Measurements from ENCODE around the gene GRAMD2B. TPM values are rescaled to one million over a fixed set of nuclear protein-coding genes. Genes with fewer than 3 reads are reported as not detected.

The GRAMD2B gene
- total RNA-seq, 1 experiment from 2014 or later: 0.52 TPM

DNA sequence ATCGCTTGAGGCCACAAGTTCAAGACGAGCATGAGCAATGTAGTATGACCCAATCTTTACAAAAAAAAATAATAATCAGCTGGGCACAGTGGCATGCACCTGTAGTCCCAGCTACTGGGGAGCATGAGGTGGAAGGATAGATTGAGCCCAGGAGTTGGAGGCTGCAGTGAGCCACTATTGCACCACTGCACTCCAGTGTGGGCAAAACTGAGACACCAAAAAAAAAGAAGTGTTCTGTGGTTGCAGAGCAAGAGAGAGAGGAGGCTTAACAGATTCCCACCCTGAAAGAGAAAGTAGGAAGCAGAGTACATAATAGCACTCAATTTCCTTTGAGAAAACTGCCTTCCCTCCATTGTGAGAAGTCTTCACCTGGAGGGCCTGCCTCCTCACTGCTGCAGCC is 119.2 kb downstream of the GRAMD2B start:
- DNase-seq (ENCODE audit: low spot score): no peak

- no peak for DNase-seq (ENCODE audit: low spot score)
Measured at GRCh38 chr5:126543009-126543408, 119.8 kb downstream of the GRAMD2B start.

DNA sequence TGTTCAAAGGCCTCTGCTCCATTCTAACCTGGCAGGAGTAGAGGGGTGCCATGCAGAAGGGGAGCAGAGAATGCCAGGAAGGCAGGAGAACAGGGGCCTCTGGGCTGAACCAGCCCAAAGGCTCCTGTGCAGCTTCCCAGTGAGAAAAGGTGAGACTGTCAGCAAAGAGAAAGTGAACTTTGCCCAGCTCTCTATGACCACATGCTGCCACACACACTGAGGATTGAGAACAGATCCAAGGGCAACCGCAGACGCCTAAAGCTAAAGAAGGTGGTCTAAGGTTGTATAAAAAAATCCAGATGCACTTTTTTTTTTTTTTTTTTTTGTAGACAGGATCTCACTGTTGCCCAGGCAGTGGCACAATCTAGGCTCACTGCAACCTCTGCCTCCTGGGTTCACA is 120.5 kb downstream of the GRAMD2B start:
- no peak for DNase-seq (ENCODE audit: low spot score)

Other genes starting within 250 kb of the GRAMD2B start
- 16.4 and 31.5 TPM in 2 replicates for gene ALDH7A1, start 171.8 kb downstream of the GRAMD2B start, total RNA-seq (2014; rRNA removed; shearing (Covaris generic))
- 75.1 and 90.0 TPM in 2 replicates for gene PHAX, start 177.5 kb downstream of the GRAMD2B start, total RNA-seq (2014; rRNA removed; shearing (Covaris generic))